Myocyte (in vitro differentiated cells): ENCODE data around the gene HIBADH. TPM values are rescaled to one million over a fixed set of nuclear protein-coding genes. Genes with fewer than 3 reads are reported as not detected.
"Not testable (repeated sequence)": the region's sequence is repeated elsewhere in the genome, so short reads cannot be mapped to it uniquely, and the experiment has no call there.

Experiments used
- DNase-seq: peaks from one replicate; pipeline ENCODE4 v3.0.0-alpha.2; 2012; ENCODE audit warnings: low read depth
- total RNA-seq: library from RNA; depleted of rRNA; stranded (reverse); fragments of >200 nt; gene quantifications from 2 replicates; pipeline ENCODE4 v1.2.3, GENCODE V29; 2014

Gene HIBADH
- total RNA-seq, 1 donor from 2014 or later, result 90.2 TPM

GRCh38 chr7:27680610-27681009, 17.9 kb upstream of the HIBADH start:
- DNase-seq, result no peak

GRCh38 chr7:27678617-27679260, 16.1 kb upstream of the HIBADH start:
- DNase-seq, result peak; percentile 35

- DNase-seq, result peak; percentile 95
Observed at GRCh38 chr7:27677912-27678612, 15.4 kb upstream of the HIBADH start.

GRCh38 chr7:27674126-27674525, 11.4 kb upstream of the HIBADH start:
- not testable (repeated sequence) for DNase-seq

- DNase-seq, result no peak
Observed at GRCh38 chr7:27671675-27672074, 9.0 kb upstream of the HIBADH start.

GRCh38 chr7:27670676-27671075, 8.0 kb upstream of the HIBADH start:
- DNase-seq, result no peak

- no peak for DNase-seq
Observed at GRCh38 chr7:27670177-27670576, 7.5 kb upstream of the HIBADH start.

- no peak for DNase-seq
Observed at GRCh38 chr7:27665531-27665930, 2.8 kb upstream of the HIBADH start.

- no peak for DNase-seq
Observed at GRCh38 chr7:27663989-27664331, 1.3 kb upstream of the HIBADH start.

- DNase-seq, result peak; percentile 33
Observed at GRCh38 chr7:27661811-27662489, 733 bp downstream of the HIBADH start.

- no peak for DNase-seq
Observed at GRCh38 chr7:27656724-27657123, 6.0 kb downstream of the HIBADH start.

- DNase-seq, result no peak
Observed at GRCh38 chr7:27655184-27655583, 7.5 kb downstream of the HIBADH start.

- no peak for DNase-seq
Observed at GRCh38 chr7:27652518-27652917, 10.2 kb downstream of the HIBADH start.

GRCh38 chr7:27651702-27652101, 11.0 kb downstream of the HIBADH start:
- DNase-seq, result no peak

- DNase-seq, result no peak
Observed at GRCh38 chr7:27650283-27650682, 12.4 kb downstream of the HIBADH start.

- DNase-seq, result no peak
Observed at GRCh38 chr7:27647489-27647888, 15.2 kb downstream of the HIBADH start.

GRCh38 chr7:27647046-27647445, 15.6 kb downstream of the HIBADH start:
- peak; percentile 22 for DNase-seq

- no peak for DNase-seq
Observed at GRCh38 chr7:27642271-27642670, 20.4 kb downstream of the HIBADH start.

GRCh38 chr7:27641581-27642230, 21.0 kb downstream of the HIBADH start:
- DNase-seq, result peak; percentile 43

GRCh38 chr7:27640884-27641574, 21.7 kb downstream of the HIBADH start:
- DNase-seq, result peak; percentile 93

GRCh38 chr7:27639851-27640250, 22.8 kb downstream of the HIBADH start:
- no peak for DNase-seq
